Upper lobe of right lung (tissue), 1 donor: ENCODE measurements around the gene DOCK2. TPM values are rescaled to one million over a fixed set of nuclear protein-coding genes. Genes with fewer than 3 reads are reported as not detected.

Experiments used
- ATAC-seq: fragments of 200-7000 bp; cut with Tn5 transposase; one replicate; pipeline ENCODE4 v1.9.1; 2020; ENCODE audit warnings: mild to moderate bottlenecking, moderate library complexity
- DNase-seq: peaks from one replicate; pipeline ENCODE4 v3.0.0-alpha.2; 2020
- H3K27ac ChIP-seq: fragments of 200-600 bp; one replicate; pipeline ENCODE4 v1.8.0; 2022
- H3K27me3 ChIP-seq: fragments of 200-600 bp; one replicate; pipeline ENCODE4 v1.8.0; 2022; ENCODE audit warnings: mild to moderate bottlenecking
- H3K36me3 ChIP-seq: fragments of 200-600 bp; one replicate; pipeline ENCODE4 v1.8.0; 2022
- H3K4me1 ChIP-seq: fragments of 200-600 bp; one replicate; pipeline ENCODE4 v1.8.0; 2022
- H3K4me3 ChIP-seq: fragments of 200-600 bp; one replicate; pipeline ENCODE4 v1.8.0; 2022; ENCODE audit warnings: mild to moderate bottlenecking
- H3K9me3 ChIP-seq: fragments of 200-600 bp; one replicate; pipeline ENCODE4 v1.8.0; 2022
- intact Hi-C: fragments of 100-400 bp; cut with DNase I; formaldehyde crosslinking; loops from one replicate; pipeline ENCODE4 v1.11.0; 2022
- total RNA-seq: library from RNA; stranded (reverse); fragmentation: NEBNext Ultra II Directional; extraction: Animal tissue kit (Norgen Biotek cat#: 25700); gene quantifications from one replicate; pipeline ENCODE4 v1.2.1, GENCODE V29; 2021
- TF ChIP-seq, protein P1 (sequence below): fragments of 200-600 bp; IDR thresholded peaks from one replicate; pipeline ENCODE4 v1.8.0; 2022; ENCODE audit warnings: antibody characterized with exemption
- donor health status: DM: no; HTN: yes; CAD: no; lungs with severe emphysema.

DOCK2 gene
- total RNA-seq, 1 donor from 2014 or later = 65.4 TPM

DNA sequence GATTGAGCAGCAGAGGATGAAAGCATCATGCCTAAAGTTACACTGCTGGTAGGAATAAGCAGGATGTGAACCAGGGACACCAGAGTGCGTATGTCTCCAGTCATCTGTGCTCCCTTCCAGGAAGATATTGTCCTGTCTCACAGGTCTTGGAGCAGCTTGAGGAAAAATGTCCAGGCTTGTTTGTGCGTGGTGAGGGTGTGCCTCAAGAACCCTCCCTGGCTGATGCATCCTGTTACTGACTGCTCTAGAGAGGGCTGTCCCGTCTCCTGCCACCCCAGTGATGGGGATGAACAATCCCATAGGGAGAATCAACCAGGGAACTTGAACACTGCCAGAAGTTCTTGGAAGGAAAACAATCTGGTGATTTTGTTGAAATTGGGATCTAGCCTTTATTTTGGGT lies 211.2 kb downstream of the DOCK2 start:
- Histone ChIP-seq H3K27me3 (no peaks in the 10 kb centered on the region), H3K36me3 (no peaks in the 10 kb centered on the region), H3K27ac (no peak overlapping the region), H3K9me3 (peaks cover 5% of the 10 kb centered on the region), H3K4me1 (no peaks in the 10 kb centered on the region), H3K4me3 (no peak overlapping the region)
- ATAC-seq (no peak), DNase-seq (no peak)
- TF ChIP-seq, protein P1, sequence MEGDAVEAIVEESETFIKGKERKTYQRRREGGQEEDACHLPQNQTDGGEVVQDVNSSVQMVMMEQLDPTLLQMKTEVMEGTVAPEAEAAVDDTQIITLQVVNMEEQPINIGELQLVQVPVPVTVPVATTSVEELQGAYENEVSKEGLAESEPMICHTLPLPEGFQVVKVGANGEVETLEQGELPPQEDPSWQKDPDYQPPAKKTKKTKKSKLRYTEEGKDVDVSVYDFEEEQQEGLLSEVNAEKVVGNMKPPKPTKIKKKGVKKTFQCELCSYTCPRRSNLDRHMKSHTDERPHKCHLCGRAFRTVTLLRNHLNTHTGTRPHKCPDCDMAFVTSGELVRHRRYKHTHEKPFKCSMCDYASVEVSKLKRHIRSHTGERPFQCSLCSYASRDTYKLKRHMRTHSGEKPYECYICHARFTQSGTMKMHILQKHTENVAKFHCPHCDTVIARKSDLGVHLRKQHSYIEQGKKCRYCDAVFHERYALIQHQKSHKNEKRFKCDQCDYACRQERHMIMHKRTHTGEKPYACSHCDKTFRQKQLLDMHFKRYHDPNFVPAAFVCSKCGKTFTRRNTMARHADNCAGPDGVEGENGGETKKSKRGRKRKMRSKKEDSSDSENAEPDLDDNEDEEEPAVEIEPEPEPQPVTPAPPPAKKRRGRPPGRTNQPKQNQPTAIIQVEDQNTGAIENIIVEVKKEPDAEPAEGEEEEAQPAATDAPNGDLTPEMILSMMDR = no peak
- intact Hi-C loops = no loop called here

DNA sequence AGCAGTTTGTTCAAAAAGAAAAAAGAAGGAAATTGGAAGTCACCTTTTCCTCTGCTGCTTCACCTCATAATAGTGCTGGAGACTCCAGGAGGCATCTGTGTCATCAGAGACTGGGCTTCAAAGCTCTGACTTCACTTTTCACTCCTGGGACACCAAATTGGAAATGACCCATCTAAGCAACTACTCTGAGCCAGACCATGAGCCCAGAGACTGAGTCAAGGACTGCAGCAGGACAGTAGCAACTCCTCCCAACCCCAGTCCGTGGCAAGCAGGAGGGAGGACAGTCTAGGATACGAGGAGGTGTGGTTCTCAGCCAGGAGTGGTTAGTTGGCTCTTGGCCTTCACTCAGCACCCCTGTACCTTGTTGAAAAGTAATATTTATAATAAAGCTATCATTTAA lies 211.7 kb downstream of the DOCK2 start:
- H3K27me3 ChIP-seq = no peaks in the 10 kb centered on the region
- no peaks in the 10 kb centered on the region for H3K36me3 ChIP-seq
- no peak for ATAC-seq
- H3K4me3 ChIP-seq = no peak overlapping the region
- intact Hi-C loops = no loop called here
- H3K9me3 ChIP-seq = peaks cover 5% of the 10 kb centered on the region
- TF ChIP-seq, protein P1 = no peak
- no peaks in the 10 kb centered on the region for H3K4me1 ChIP-seq
- no peak for DNase-seq
- H3K27ac ChIP-seq = no peak overlapping the region

DNA sequence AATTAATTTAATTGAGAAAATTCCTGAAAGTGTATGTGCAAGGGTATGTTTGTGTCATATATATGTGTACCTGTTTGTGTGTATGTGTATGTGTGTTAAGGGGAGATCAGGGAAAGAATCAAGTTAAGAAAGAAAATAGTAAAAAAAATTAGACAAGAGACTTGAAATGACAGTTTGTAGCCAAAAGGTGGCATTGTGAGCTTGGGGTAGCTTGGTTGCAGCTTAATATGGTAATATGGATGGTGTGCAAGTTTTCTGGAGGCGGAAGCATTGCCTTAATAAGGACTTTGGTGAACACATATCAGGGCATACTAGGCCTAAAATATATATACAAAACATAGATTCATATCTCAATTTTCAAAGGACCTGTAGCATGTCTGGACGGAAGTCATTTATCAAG lies 213.3 kb downstream of the DOCK2 start:
- H3K4me1 ChIP-seq = no peaks in the 10 kb centered on the region
- intact Hi-C loops = no loop called here
- peaks cover 5% of the 10 kb centered on the region for H3K9me3 ChIP-seq
- H3K4me3 ChIP-seq = no peak overlapping the region
- H3K36me3 ChIP-seq = no peaks in the 10 kb centered on the region
- DNase-seq (no peak), ATAC-seq (no peak)
- no peaks in the 10 kb centered on the region for H3K27me3 ChIP-seq
- TF ChIP-seq, protein P1 = no peak
- H3K27ac ChIP-seq = no peak overlapping the region

DNA sequence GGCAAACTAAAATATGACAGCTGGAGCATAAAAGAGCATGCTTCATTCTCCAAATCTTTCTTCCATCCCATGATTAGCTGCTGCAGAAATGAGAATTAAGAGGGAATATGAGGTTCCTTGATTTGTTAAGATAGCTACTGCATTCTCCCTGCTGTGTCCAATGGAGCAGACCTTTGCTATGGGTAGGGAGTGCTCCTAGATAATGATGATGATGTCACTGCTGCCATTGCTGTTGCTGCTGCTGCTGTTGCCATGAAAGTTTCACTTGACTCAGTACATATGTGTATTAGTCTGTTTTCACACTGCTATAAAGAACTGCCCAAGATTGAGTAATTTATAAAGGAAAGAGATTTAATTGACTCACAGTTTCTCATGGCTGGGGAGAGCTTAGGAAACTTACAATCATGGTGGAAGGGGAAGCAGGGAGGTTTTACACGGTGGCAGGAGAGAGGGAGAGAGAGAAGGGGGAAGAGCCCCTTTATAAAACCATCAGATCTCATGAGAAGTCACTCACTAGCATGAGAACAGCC lies 214.3 kb downstream of the DOCK2 start:
- intact Hi-C loops = no loop called here
- no peak for ATAC-seq
- no peak overlapping the region for H3K27ac ChIP-seq
- no peaks in the 10 kb centered on the region for H3K27me3 ChIP-seq
- H3K4me1 ChIP-seq = no peaks in the 10 kb centered on the region
- H3K4me3 ChIP-seq = no peak overlapping the region
- DNase-seq = no peak
- peaks cover 5% of the 10 kb centered on the region for H3K9me3 ChIP-seq
- TF ChIP-seq, protein P1 = no peak
- no peaks in the 10 kb centered on the region for H3K36me3 ChIP-seq

DNA sequence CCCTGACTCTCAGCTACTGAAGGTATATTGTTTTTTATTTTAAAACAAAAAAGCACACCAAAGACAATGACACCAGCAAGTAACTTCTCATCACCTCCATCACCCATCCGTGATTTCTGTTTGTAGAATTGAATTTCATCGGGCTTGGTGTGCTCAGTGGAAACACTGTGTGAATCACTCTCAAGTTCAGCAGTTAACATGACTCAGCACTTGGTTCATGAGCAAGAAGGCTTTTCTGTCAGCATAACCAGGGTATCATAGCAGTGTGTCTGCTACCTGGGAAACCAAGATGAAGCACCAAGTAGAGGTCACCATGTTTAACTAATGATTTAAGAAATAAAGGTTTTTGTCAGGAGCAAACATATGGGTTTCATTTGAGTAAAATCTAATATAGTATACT lies 219.5 kb downstream of the DOCK2 start:
- TF ChIP-seq, protein P1 = no peak
- Histone ChIP-seq H3K4me3 (no peak overlapping the region), H3K36me3 (no peaks in the 10 kb centered on the region), H3K4me1 (no peaks in the 10 kb centered on the region), H3K27ac (no peak overlapping the region), H3K9me3 (no peaks in the 10 kb centered on the region), H3K27me3 (no peaks in the 10 kb centered on the region)
- DNase-seq (no peak), ATAC-seq (no peak)
- intact Hi-C loops = no loop called here

DNA sequence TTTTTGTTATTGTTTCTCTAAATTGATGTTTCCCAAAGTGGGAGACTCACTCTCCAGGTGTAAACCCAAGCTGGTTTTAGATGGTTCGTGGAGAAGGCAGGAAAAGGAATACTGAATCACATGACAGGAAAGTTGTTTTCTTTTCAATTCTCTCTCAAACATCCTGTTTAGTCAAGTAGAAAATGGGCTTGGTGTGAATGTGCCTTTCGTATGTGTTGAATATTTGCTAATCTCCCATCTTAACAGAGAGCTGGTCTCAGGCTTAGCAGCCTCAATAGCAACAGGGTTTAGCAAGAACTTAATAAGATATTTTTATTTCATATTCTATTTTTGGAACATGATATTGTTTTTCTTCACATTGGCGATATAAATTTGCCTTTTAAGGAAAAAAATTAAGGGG lies 223.5 kb downstream of the DOCK2 start:
- DNase-seq = no peak
- Histone ChIP-seq H3K27me3 (no peaks in the 10 kb centered on the region), H3K4me1 (no peaks in the 10 kb centered on the region), H3K4me3 (no peak overlapping the region), H3K36me3 (no peaks in the 10 kb centered on the region), H3K27ac (no peak overlapping the region), H3K9me3 (no peaks in the 10 kb centered on the region)
- ATAC-seq = no peak
- intact Hi-C loops = no loop called here
- TF ChIP-seq, protein P1 = no peak
